Right cardiac atrium (tissue), 5 donors: ENCODE results near the gene TMEM39B. TPM values are rescaled to one million over a fixed set of nuclear protein-coding genes. Genes with fewer than 3 reads are reported as not detected.
A peak's percentile ranks its signal among the peaks of the same experiment; 100 is the strongest.

Source experiments
- ATAC-seq, 2 donors: fragments of 200-7000 bp; cut with Tn5 transposase; one replicate each; pipeline versions ENCODE4 v1.8.0 to v1.9.1; 2020; ENCODE audit warnings: moderate library complexity in 2 of 2, mild to moderate bottlenecking in 1 of 2
- DNase-seq, 3 donors: peaks; one replicate each; pipeline ENCODE4 v3.0.0-alpha.2; 2020
- H3K27ac ChIP-seq: one replicate; pipeline ENCODE4 v1.5.1; 2013; ENCODE audit warnings: mild to moderate bottlenecking, low read length, control low read depth, moderate library complexity
- H3K27me3 ChIP-seq: one replicate; pipeline ENCODE4 v1.6.1; 2013; ENCODE audit not compliant: control insufficient read depth, insufficient read depth
- H3K4me1 ChIP-seq: one replicate; pipeline ENCODE4 v1.6.1; 2013; ENCODE audit warnings: low read length; ENCODE audit not compliant: control insufficient read depth, insufficient read depth
- H3K4me3 ChIP-seq: one replicate; pipeline ENCODE4 v1.5.1; 2013; ENCODE audit warnings: low read length, control low read depth
- H3K9me3 ChIP-seq: one replicate; pipeline ENCODE4 v1.6.1; 2013; ENCODE audit warnings: low read length; ENCODE audit not compliant: control insufficient read depth
- WGBS: extraction: QIAGEN DNeasy Blood & Tissue Kit; methylation state at CpG from one replicate; pipeline ENCODE4 v1.1.7; 2013; 5-methylcytosine and 5-hydroxymethylcytosine counted together
- intact Hi-C, 4 donors: fragments of 100-400 bp; cut with DNase I; formaldehyde crosslinking; loops; one replicate each; pipeline versions ENCODE4 v1.11.0 to v1.14.0; 2022 to 2023
- long read RNA-seq, 4 donors: library from polyadenylated mRNA; unstranded; transcript quantifications; one replicate each; pipeline ENCODE4 v2.0.0, GENCODE V29; 2020 to 2021
- polyA plus RNA-seq: library from polyadenylated mRNA; stranded (reverse); fragments of 200-250 nt; gene quantifications from one replicate; pipeline ENCODE4 v1.2.3, GENCODE V29; 2013
- total RNA-seq, 4 donors: library from RNA; stranded (reverse); fragmentation: NEBNext Ultra II Directional; extraction: Animal tissue kit (Norgen Biotek cat#: 25700); gene quantifications; one replicate each; pipeline ENCODE4 v1.2.1, GENCODE V29; 2021
- donor health status: healthy with polysubstance abuse.
- donor health status: DM: no; HTN: yes; CAD: no.
- donor health status: DM: no; HTN: no; CAD: no.
- donor health status: DM: no; HTN: yes; CAD: no; lungs with severe emphysema.
- donor health status: DM: yes; HTN: yes; CAD: no.

The TMEM39B gene
- 10 to 100 TPM in 1 of 4 donors, 1 to 10 TPM in 3; 8.0 to 11.1 (median 8.6) TPM for total RNA-seq
- 6.2 TPM for polyA plus RNA-seq
- long read RNA-seq, donor 1, transcript TMEM39B-201 (9 exons, 1,813 nt) = major isoform, 5 of 14 reads
- long read RNA-seq, donor 1, partial matches to known transcripts = 7 of 14 reads
- long read RNA-seq, donor 1, other reads (novel, unspliced or antisense) = 2 of 14 reads
- long read RNA-seq, donor 2, partial matches to known transcripts = 0 of 2 reads
- long read RNA-seq, donor 2, other reads (novel, unspliced or antisense) = 0 of 2 reads
- long read RNA-seq, donor 3, transcript TMEM39B-201 (9 exons, 1,813 nt) = major isoform, 12 of 35 reads
- long read RNA-seq, donor 3, partial matches to known transcripts = 14 of 35 reads
- long read RNA-seq, donor 3, other reads (novel, unspliced or antisense) = 9 of 35 reads
- long read RNA-seq, donor 4, partial matches to known transcripts = 0 of 5 reads
- long read RNA-seq, donor 4, other reads (novel, unspliced or antisense) = 1 of 5 reads

DNA sequence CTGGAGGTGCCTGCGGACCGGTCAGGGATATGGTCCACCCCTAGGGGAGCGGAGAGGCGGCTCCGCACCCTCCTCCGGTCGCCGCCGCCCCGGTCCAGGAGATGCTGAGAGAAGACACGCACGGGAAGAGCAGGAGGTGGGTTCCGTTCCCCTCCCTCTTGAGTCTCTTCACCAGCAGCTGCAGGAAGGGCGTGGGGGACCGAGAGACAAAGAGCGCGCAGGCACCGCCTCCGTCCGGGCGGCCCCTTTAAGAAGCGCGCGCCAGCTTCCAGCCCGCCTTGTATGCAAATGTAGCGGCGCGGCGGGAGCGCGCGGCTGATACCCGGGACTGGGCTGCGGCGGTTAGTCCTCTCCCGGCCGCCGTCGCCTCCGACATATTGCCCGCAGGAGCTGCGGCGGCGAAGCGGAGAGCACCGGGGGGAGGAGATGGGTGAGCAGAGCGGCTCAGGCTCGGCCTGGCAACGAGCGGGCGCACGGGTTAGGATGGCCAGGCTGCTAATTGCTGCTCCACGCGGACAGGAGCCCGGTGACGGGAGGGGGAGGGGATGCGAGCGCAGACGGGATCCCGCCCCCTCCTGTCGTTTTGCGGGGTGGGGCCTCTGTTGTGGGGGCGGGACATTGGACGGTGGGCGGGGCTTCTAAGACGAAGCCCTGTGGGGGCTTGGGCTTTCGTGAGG is at the start of gene TMEM39B:
TMEM39B (plus strand) TSS at position 318 of the 677 bp plus-strand sequence; CDS start at position 427, 109 bp downstream.
- Histone ChIP-seq H3K4me3 (peak within 1 kb of the TSS; percentile 50), H3K27me3 (no peaks in the 10 kb centered on the region), H3K9me3 (no peaks in the 10 kb centered on the region), H3K4me1 (no peaks in the 10 kb centered on the region), H3K27ac (peak within 1 kb of the TSS; percentile 82)
- under 1% methylated on average over 67 of the region's 67 CpGs for WGBS
- peak; percentile 96 to 99 (median 98) for DNase-seq
- ATAC-seq = peak; percentile 94 to 96
- intact Hi-C loops = no loop called here

DNA sequence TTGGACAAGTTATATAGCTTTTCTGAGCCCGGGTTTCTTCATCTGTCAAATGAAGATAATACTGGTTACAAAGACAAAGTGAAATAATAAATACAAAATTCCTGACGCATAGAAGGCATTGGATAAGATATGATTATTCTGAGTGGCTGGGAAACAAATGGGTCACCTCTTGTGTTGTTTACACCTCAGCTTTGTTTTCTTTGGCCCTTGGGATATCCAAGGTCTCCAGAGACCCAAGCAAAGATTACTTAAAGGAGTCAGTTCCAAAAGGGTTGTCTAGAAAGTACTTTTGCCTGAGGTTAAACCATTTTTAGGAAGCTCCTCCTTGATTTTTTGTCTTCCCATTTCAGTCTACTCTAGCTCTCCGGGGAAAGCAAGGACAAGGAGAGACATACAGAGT is 49.4 kb upstream of the TMEM39B start:
- 39% methylated on average over 3 of the region's 3 CpGs for WGBS
- Histone ChIP-seq H3K27me3 (no peaks in the 10 kb centered on the region), H3K27ac (no peak overlapping the region), H3K4me1 (peaks cover 13% of the 10 kb centered on the region), H3K9me3 (no peaks in the 10 kb centered on the region), H3K4me3 (no peak overlapping the region)
- DNase-seq = no peak
- ATAC-seq = peak in 1 of 2 donors; percentile 50
- intact Hi-C loops = no loop called here

GRCh38 chr1:32025515-32025914 is 47.2 kb upstream of the TMEM39B start:
- no peak overlapping the region for H3K27ac ChIP-seq
- no peak for DNase-seq
- no peaks in the 10 kb centered on the region for H3K9me3 ChIP-seq
- intact Hi-C loops = no loop called here
- peaks cover 6% of the 10 kb centered on the region for H3K4me1 ChIP-seq
- H3K4me3 ChIP-seq = no peak overlapping the region
- ATAC-seq = no peak
- 77% methylated on average over 6 of the region's 6 CpGs for WGBS
- no peaks in the 10 kb centered on the region for H3K27me3 ChIP-seq

DNA sequence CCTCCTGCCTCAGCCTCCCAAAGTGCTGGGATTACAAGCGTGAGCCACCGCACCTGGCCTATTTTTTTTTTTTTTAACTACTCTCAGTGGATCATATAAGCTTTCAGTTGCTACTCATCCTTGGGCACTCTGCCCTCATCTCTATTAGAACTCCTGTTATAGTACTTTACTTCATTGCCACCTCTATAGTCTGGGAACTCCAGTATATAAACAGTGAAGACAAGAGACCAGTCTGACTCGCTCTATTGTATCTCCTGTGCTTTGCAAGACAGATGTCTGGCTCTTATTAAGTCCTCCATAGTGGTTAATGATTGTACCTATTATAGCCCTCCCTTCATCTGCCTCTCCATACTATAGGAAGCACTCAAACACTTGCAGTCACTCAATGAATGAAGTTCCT is 44.0 kb upstream of the TMEM39B start:
- Histone ChIP-seq H3K4me1 (peaks cover 2% of the 10 kb centered on the region), H3K4me3 (no peak overlapping the region), H3K27me3 (no peaks in the 10 kb centered on the region), H3K27ac (no peak overlapping the region), H3K9me3 (no peaks in the 10 kb centered on the region)
- ATAC-seq = no peak
- intact Hi-C loops = no loop called here
- DNase-seq = no peak
- WGBS = 92% methylated on average over 3 of the region's 3 CpGs

DNA sequence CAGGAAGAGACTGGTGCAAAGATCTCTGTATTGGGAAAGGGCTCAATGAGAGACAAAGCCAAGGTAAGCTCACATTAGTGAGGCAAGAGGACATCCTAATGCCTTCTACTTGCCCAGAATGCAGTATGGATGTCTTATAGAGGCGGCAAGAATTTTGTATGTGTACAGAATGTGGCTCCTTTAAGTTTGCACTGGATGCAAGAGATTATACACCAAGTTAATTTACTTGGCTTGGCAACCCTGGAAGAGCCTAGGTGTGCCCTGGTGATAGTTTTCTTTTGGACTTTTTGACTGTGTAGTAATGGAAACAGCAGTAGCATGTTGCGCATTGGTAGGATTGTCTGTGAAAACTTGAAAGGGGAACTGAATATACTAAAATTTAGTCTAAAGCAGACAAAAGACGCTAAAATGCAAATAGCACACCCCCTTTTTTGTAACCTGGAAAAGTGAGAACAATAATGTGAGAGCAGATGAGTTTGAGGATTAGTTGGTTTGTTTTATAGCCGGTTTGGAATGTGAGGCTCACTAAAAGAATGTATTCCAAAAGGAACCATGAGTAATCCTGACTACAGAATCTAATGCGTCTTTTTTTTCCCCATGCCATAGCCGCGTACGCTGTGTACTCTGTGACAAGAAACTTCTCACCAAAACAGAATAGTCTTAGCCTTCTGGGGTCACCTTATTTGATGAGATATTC is 41.0 kb upstream of the TMEM39B start:
- Histone ChIP-seq H3K4me3 (no peak overlapping the region), H3K27ac (no peak overlapping the region)

GRCh38 chr1:32032275-32032615 is 40.5 kb upstream of the TMEM39B start:
- DNase-seq = no peak
- H3K9me3 ChIP-seq = no peaks in the 10 kb centered on the region
- H3K4me1 ChIP-seq = no peaks in the 10 kb centered on the region
- H3K27me3 ChIP-seq = no peaks in the 10 kb centered on the region
- WGBS = 77% methylated on average over 2 of the region's 2 CpGs
- intact Hi-C loops = no loop called here
- no peak overlapping the region for H3K27ac ChIP-seq
- H3K4me3 ChIP-seq = no peak overlapping the region
- no peak for ATAC-seq

More for the DNA sequence above, 41.0 kb upstream of the TMEM39B start:
- WGBS = 85% methylated on average over 8 of the region's 8 CpGs
- ATAC-seq (no peak), DNase-seq (no peak)
- H3K4me1 ChIP-seq = no peaks in the 10 kb centered on the region
- no peaks in the 10 kb centered on the region for H3K9me3 ChIP-seq
- intact Hi-C loops = no loop called here
- no peaks in the 10 kb centered on the region for H3K27me3 ChIP-seq

- Histone ChIP-seq H3K4me3 (no peak overlapping the region), H3K9me3 (no peaks in the 10 kb centered on the region), H3K27ac (no peak overlapping the region), H3K4me1 (no peaks in the 10 kb centered on the region), H3K27me3 (no peaks in the 10 kb centered on the region)
- 76% methylated on average over 3 of the region's 3 CpGs for WGBS
- ATAC-seq (no peak), DNase-seq (no peak)
- intact Hi-C loops = no loop called here
Measured at GRCh38 chr1:32035119-32035518, 37.6 kb upstream of the TMEM39B start.

GRCh38 chr1:32040711-32041110 is 32.0 kb upstream of the TMEM39B start:
- WGBS = 66% methylated on average over 3 of the region's 3 CpGs
- ATAC-seq = peak; percentile 32 to 60
- intact Hi-C loops = no loop called here
- Histone ChIP-seq H3K4me1 (peaks cover 4% of the 10 kb centered on the region), H3K9me3 (no peaks in the 10 kb centered on the region), H3K27ac (no peak overlapping the region), H3K27me3 (no peaks in the 10 kb centered on the region), H3K4me3 (no peak overlapping the region)
- no peak for DNase-seq

DNA sequence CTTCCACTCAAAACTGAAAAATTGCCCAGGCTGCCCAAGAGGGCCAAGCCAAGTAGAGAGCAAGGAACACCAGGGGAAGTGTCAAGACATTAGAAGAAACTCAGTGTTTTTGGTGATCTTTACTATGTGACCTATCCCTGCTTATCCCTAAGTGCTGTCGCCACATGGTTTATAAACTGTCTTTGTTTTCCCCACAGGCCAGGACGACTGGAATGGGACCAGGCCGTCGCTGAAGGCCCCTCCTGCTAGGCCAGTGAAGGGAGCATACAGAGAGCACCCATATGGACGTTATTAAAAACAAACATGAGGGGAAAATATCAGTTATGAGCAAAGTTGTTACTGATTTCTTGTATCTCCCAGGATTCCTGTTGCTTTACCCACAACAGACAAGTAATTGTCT is 30.4 kb upstream of the TMEM39B start:
- H3K27me3 ChIP-seq = no peaks in the 10 kb centered on the region
- no peak overlapping the region for H3K27ac ChIP-seq
- H3K4me3 ChIP-seq = no peak overlapping the region
- intact Hi-C loops = no loop called here
- peaks cover 4% of the 10 kb centered on the region for H3K4me1 ChIP-seq
- no peaks in the 10 kb centered on the region for H3K9me3 ChIP-seq
- WGBS = 67% methylated on average over 5 of the region's 5 CpGs
- ATAC-seq (no peak), DNase-seq (no peak)

- no peaks in the 10 kb centered on the region for H3K27me3 ChIP-seq
- ATAC-seq (no peak), DNase-seq (no peak)
- peaks cover 4% of the 10 kb centered on the region for H3K4me1 ChIP-seq
- H3K4me3 ChIP-seq = no peak overlapping the region
- WGBS = 68% methylated on average over 1 of the region's 1 CpG
- H3K27ac ChIP-seq = no peak overlapping the region
- H3K9me3 ChIP-seq = no peaks in the 10 kb centered on the region
- intact Hi-C loops = no loop called here
Measured at GRCh38 chr1:32044234-32044633, 28.5 kb upstream of the TMEM39B start.

- WGBS = 81% methylated on average over 2 of the region's 2 CpGs
- Histone ChIP-seq H3K9me3 (no peaks in the 10 kb centered on the region), H3K4me1 (no peaks in the 10 kb centered on the region), H3K27ac (no peak overlapping the region), H3K27me3 (no peaks in the 10 kb centered on the region), H3K4me3 (no peak overlapping the region)
- DNase-seq (no peak), ATAC-seq (peak in 1 of 2 donors; percentile 23)
- intact Hi-C loops = no loop called here
Measured at GRCh38 chr1:32045772-32046171, 27.0 kb upstream of the TMEM39B start.
